ENCODE data around the gene REX1BD.
"Not testable (repeated sequence)": the region's sequence is repeated elsewhere in the genome, so short reads cannot be mapped to it uniquely, and the experiment has no call there.

REX1BD gene

DNA sequence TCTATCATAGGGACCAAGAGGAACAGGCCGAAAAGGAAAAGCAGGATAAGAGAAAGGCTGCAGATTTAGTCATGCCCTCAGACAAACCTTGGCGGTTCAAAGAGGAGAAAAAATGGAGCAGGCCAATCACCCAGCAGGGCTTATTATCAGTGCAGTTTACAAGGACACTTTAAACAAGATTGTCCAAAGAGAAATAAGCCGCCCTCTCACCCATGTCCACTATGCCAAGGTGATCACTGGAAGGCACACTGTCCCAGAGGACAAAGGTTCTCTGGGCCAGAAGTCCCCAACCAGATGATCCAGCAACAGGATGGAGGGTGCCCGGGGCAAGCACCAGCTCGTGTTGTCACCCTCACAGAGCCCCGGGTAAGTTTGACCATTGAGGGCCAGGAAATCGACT is 8.3 kb upstream of the REX1BD start:
- no peak for DNase-seq

GRCh38 chr19:18586306-18586705 is 2.3 kb upstream of the REX1BD start:
- DNase-seq, result no peak

- DNase-seq, result no peak
Observed at GRCh38 chr19:18587561-18587960, 1.0 kb upstream of the REX1BD start.

DNA sequence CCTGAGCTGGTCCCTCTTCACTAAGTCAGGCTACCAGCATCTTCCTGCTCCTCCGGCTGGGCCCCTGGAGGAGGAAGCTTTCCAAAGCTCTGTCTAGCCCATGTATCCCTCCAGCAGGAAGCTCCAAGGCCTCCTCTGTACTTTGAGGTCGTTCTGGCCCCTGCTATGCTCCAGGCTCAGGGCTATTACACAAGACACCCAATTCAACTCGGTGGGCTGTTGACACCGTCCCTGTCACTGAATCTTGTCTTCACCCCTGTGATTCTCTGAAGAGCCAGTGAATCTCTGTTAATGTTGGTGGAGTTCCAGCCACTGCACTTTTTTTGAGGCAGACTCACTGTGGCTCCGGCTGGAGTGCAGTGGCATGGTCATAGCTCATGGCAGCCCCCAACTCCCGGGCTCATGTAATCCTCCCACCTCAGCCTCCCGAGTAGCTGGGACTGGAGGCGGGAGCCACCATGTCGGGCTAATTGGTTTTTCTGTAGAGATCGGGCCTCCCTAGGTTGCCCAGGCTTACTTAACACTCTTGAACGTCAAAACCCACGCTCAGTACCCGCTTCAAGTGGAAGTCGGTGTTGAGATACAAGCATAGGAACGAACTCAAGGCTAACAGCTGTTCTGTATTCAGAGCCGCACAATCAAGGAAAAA is 512 bp upstream of the REX1BD start:
- DNase-seq, result no peak

- DNase-seq, result no peak
Observed at GRCh38 chr19:18589380-18590272, 1.0 kb downstream of the REX1BD start.

DNA sequence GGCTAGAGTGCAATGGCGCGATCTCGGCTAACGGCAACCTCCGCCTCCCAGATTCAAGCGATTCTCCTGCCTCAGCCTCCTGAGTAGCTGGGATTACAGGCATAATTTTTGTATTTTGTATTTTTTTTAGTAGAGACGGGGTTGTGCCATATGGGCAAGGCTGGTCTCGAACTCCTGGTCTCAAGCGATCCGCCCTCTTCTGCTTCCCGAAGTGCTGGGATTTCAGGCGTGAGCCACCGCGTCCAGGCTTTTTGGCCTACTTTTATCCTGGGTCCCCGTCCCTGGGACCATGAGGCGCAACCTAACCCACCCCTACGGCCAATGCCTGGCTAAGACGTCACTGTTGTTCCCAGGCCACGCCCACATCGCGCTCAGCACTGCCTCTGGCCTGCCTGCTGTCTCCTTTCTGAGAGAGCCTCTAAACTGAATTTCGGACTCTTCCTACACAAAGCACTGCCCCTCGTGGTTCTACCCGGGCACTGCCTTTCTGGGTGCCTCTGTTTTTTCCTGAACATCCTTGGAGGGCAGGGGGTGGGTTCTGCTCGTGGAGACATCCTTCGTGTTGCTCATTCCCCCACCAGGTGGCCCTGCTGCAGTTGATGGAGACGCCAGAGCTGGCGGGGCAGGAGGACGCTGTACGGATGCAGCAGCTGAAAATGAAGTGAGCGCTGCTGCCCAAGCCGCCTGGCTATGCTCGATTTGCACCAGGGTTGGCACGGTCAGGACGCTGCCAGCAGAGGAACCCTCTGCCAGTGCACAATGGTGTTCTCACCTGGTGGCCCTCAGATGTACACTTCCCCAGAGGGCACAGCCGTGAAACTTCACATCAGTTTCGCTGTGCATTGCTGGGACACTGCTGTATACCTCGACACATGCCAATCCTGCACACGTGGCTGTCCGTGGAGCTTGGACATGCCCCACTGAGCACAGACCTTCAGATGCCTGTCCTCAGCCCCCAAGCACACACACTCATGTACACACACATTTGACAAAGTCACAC is 2.0 kb downstream of the REX1BD start:
- DNase-seq, result no peak

DNA sequence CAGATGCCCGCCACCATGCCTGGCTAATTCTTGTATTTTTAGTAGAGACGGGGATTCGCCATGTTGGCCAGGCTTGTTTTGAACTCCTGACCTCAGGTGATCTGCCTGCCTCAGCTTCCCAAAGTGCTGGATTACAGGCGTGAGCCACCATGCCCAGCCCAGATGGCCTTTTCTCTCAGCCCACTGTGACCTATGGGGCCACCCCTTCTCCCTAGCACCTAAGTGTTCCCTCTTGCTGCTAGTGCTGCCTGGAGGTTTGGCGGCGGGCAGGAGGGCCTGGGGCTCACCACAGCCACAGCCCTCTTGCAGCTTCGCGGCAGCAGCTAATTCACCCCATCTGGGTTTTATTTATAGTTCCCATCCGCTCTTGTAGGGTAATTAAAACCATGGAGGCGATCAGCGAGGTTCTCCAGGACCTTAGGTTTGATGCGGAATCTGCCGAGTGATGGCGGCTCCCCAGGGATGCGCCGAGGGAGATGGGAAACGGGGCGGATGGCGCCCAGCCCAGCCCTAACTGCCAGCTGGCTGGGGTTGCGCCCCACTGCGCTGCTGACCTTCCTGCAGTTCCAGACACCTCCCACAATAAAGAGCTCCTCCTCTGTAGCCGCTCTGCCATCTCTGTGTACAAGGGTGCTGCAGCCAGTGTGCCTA is 3.3 kb downstream of the REX1BD start:
- DNase-seq, result no peak

DNA sequence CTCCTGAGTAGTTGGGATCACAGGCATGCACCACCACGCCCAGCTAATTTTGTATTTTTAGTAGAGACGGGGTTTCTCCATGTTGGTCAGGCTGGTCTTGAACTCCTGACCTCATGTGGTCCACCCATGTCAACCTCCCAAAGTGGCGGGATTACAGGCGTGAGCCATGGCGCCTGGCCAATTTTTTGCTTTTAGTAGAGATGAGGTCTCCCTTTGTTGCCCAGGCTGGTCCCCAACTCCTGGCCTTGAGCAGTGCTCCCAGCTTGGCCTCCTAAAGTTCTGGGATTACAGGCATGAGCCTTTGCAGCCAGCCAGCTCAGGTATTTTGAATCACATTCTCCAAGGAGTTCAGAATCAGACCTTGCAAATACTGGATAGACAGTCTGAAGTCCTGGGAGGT is 4.1 kb downstream of the REX1BD start:
- not testable (repeated sequence) for DNase-seq

DNA sequence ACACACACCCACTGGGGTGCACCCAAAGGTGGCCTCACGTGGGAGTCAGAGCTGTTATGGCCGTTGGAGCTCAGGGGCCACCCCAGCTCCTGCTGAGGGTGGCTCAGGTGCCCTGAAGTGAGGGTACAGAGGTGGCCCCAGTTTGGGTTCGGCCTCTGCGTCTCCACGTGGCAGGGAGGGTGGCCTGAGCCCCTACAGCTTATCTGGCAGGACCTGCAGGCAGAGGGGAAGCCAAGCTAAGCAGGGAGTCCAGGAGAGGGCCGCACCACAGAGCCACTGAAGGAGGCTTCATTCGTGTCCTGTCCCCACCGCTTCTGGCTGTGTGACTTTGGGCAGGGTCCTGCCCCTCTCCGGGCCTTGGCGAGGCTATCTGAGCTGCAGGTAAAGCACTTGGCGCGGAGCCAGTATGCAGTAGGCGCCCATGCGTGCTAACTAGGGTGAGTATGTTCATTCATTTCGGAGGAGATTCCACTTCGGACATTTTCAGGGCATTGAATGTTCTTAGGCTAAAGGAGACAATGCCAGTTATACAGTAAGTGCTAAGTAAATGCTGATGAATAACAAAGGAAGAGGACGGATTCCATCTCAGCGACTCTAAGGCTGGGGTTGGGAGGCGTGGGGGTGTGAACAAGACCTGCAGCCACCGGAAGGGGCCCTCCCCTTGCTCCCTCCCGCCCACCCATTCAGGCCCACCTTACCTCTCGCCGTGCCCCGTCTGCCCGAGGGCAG is 4.9 kb downstream of the REX1BD start:
- DNase-seq, result no peak

DNA sequence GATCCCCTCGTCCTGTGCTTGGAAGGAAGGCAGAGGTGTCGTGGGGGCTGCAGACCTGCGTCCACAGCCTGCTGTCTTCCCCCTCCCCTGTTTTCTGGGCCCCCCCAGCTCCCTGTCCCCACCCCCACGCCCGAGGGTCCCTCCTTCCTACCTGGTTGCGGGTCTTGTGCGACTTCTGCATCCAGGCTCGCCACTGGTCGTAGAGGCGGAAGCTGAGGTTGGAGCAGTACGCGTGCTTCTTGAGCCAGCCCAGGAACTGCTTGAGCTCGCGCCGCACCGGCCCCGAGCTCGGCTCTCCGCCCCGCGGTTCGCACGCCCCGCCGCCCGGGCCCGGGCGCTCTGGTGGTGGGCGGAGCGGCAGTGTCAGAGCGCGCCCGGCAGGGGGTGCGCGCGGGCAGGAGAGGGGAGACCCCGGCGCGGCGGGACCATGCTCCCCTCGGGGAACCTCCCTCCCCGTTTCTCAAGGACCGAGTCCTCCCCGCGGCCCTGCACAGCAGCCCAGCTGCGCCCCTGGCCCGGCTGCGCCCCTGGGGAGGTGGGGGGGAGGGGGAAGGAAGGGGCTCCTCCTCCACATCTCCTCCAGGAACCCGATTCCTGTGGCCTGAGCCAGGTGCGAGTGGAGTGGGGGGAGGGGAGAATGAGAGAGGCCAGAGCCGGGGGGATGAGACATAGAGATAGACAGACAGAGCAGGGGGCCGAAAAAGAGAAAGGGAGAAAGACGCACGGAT is 5.7 kb downstream of the REX1BD start:
- peak; percentile 84 to 87 for DNase-seq

GRCh38 chr19:18594824-18595373 is 6.3 kb downstream of the REX1BD start:
- no peak for DNase-seq

DNA sequence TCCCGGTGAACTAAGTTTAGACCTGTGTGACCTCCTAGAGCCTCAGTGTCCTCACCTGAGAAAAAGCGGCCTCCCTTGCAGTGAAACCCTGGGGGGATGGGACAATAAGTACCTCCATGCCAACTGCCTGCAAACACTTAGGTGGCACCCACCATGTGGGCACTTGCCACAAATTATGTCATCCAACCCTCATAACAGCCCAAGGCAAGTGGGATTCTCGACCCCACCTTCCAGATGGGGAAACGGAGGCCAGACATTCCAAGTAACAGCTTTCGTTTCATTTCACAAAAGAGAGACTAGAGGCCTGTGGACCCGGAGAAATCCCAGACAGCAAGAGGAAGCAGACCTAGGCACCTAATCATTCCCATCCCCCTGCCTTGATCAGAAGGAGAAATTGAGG is 6.9 kb downstream of the REX1BD start:
- DNase-seq, result no peak

DNA sequence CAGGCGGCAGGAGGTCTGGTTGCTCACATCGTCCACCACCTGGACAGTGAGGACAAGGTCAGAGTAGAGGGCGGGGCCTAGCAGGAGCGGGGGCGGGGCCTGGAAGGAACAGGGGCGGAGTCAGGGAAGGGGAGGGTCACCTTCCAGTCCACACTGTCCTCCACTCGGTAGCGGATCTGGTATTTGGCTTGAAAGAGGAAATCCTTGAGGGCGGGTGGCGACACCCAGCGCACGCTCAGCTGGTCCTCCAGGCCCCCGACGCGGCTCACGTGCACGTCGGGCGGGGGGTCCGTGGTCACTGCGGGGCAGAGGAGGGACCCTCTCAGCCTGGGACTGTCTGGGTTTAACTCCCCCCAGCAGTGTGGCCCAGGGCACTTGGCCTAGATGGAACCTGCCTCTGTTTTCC is 8.2 kb downstream of the REX1BD start:
- no peak for DNase-seq

GRCh38 chr19:18597809-18598660 is 9.4 kb downstream of the REX1BD start:
- DNase-seq, result no peak

GRCh38 chr19:18599485-18599884 is 10.9 kb downstream of the REX1BD start:
- no peak for DNase-seq

DNA sequence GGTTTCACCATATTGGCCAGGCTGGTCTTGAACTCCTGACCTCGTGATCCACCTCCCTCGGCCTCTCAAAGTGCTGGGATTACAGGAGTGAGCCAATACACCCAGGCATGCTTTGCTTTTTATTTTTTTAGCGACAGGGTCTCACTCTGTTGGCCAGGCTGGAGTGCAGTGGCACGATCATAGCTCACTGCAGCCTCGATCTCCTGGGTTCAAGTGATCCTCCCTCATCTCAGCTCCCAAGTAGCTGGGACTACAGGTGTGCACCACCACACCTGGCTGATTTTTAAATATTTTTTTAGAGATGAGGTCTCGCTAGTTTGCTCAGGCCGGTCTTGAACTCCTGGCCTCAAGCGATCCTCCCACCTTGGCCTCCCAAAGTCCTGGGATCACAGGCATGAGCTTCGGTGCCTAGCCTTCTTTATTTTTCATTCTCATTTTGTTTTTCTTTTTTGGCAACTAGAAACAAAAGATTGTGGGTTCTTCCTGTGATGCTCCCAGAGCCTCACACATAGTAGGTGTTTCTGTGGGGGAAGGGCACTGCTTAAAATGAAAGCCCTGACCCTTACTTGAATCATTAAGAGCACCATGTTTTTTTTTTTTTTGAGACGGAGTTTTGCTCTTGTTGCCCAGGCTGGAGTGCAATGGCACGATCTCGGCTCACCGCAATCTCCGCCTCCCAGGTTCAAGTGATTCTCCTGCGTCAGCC is 12.2 kb downstream of the REX1BD start:
- not testable (repeated sequence) for DNase-seq

DNA sequence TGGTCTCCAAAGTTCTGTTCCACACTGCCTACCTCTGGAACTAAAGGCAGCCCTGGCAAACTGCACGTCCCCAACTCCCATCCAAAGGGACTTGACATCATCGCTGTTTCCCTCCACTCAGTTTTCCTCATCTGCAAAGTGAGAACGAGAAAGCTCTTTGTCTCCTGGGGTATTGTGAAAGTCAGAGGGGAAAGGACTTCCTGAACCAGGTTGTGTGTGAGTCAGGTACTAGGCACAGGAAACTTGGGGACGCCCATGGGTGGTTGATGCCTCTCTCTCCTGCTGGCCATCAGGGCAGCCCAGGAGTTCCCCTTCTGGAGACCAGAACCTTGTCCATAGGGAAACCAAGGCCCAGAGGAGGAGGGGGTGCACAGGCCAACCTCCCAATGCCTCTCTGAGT is 13.3 kb downstream of the REX1BD start:
- DNase-seq, result no peak

- no peak for DNase-seq
Observed at GRCh38 chr19:18603255-18603957, 14.8 kb downstream of the REX1BD start.

All from activated T-cell treated with anti-CD3 and anti-CD28 coated beads, Interleukin-2, amount 50 U/mL, for 48 hours (primary cell).